ENCODE measurements around the gene FOSB. TPM values are rescaled to one million over a fixed set of nuclear protein-coding genes. Genes with fewer than 3 reads are reported as not detected.

FOSB gene
- total RNA-seq, 1 experiment from 2014 or later: 1.7 TPM

DNA sequence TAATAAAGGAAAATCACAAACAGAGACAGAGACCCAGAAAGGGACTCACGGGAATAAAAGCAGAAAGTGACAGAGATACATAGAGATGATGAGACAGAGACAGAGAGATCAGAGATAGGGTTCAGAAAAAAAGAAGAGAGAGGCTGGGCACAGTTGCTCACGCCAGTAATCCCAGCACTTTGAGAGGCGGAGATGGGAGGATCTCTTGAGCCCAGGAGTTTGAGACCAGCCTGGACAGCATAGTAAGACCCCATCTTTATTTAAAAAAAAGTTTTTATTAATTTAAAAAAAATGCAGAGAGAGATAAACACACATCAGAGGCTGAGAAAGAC, 19.4 kb upstream of the FOSB start:
- H3K9me3 ChIP-seq (ENCODE audit: control insufficient read depth, low read depth, low read length): no peaks in the 10 kb centered on the region
- H2BK5ac ChIP-seq (ENCODE audit: insufficient read length, low read length): no peak overlapping the region
- H3K9ac ChIP-seq (ENCODE audit: extremely low read depth, insufficient read length, low read length): no peak overlapping the region
- H2AFZ ChIP-seq (ENCODE audit: low read length): no peak overlapping the region
- H3K27me3 Mint-ChIP-seq (ENCODE audit: low read depth): peaks cover 42% of the 10 kb centered on the region
- no peak overlapping the region for H3K18ac ChIP-seq (ENCODE audit: insufficient read length, low read depth, low read length)
- H3K4ac ChIP-seq (ENCODE audit: low read depth, low read length): no peak overlapping the region
- H3K23ac ChIP-seq (ENCODE audit: insufficient read length, low read depth, low read length): no peak overlapping the region
- H3K4me2 ChIP-seq (ENCODE audit: insufficient read depth, insufficient read length, low read length): no peak overlapping the region
- no peak overlapping the region for H4K8ac ChIP-seq (replicated peaks; ENCODE audit: insufficient read length, low read depth, low read length)
- H3K4me3 Mint-ChIP-seq: no peak overlapping the region
- no peak overlapping the region for H2AK5ac ChIP-seq (ENCODE audit: insufficient read length, low read length)
- peaks cover 4 to 11% of the 10 kb centered on the region in 2 experiments; a peak in 4 of 5 replicates for H3K9me3 Mint-ChIP-seq
- H3K79me1 ChIP-seq (ENCODE audit: insufficient read depth, low read depth, low read length, poor library complexity, severe bottlenecking): no peaks in the 10 kb centered on the region
- H3K36me3 Mint-ChIP-seq (ENCODE audit: insufficient read depth in 1 of 3, low read depth in 3 of 3): no peaks in the 10 kb centered on the region; a peak in 1 of 7 replicates
- no peak overlapping the region for H4K5ac ChIP-seq (ENCODE audit: insufficient read length, low read depth, low read length)
- peaks cover 8% of the 10 kb centered on the region for H3K23me2 ChIP-seq (ENCODE audit: insufficient read length, low read depth, low read length, poor library complexity, severe bottlenecking)
- no peaks in the 10 kb centered on the region for H4K20me1 ChIP-seq (ENCODE audit: control insufficient read depth, insufficient read depth, insufficient read length)
- no peak overlapping the region for H3K27ac ChIP-seq (ENCODE audit: insufficient read length, low read depth, low read length)
- H2BK12ac ChIP-seq (ENCODE audit: insufficient read length, low read depth, low read length): no peak overlapping the region
- H3K4me1 Mint-ChIP-seq: peaks cover 15 to 28% of the 10 kb centered on the region in 2 experiments
- H2BK120ac ChIP-seq (ENCODE audit: low read depth, low read length, poor library complexity, severe bottlenecking): no peak overlapping the region
- H3K27me3 ChIP-seq (ENCODE audit: insufficient read depth, low read length): no peaks in the 10 kb centered on the region; the same call in 1 of the 2 replicates
- no peak overlapping the region for H3K56ac ChIP-seq (ENCODE audit: insufficient read length, low read depth, low read length)
- WGBS (ENCODE audit: extremely low coverage, insufficient read length, low lambda C conversion rate): no CpG with 5 or more reads among the region's 3 CpGs
- DNase-seq: no peak
- no peak overlapping the region for H2BK15ac ChIP-seq (ENCODE audit: low read depth, low read length)
- no peak overlapping the region for H3K14ac ChIP-seq (ENCODE audit: insufficient read depth, low read length)
- H3K4me1 ChIP-seq (ENCODE audit: insufficient read depth, low read length): peaks cover 2% of the 10 kb centered on the region; the same call in 1 of the 2 replicates
- H3K79me2 ChIP-seq (ENCODE audit: insufficient read depth, low read length): no peaks in the 10 kb centered on the region
- H3T11ph ChIP-seq (ENCODE audit: low read length): no peak overlapping the region
- no peak overlapping the region for H2BK20ac ChIP-seq (ENCODE audit: low read depth, low read length, poor library complexity, severe bottlenecking)
- no peak overlapping the region for H4K91ac ChIP-seq (ENCODE audit: insufficient read length, low read depth, low read length)
- TF ChIP-seq, protein P1, sequence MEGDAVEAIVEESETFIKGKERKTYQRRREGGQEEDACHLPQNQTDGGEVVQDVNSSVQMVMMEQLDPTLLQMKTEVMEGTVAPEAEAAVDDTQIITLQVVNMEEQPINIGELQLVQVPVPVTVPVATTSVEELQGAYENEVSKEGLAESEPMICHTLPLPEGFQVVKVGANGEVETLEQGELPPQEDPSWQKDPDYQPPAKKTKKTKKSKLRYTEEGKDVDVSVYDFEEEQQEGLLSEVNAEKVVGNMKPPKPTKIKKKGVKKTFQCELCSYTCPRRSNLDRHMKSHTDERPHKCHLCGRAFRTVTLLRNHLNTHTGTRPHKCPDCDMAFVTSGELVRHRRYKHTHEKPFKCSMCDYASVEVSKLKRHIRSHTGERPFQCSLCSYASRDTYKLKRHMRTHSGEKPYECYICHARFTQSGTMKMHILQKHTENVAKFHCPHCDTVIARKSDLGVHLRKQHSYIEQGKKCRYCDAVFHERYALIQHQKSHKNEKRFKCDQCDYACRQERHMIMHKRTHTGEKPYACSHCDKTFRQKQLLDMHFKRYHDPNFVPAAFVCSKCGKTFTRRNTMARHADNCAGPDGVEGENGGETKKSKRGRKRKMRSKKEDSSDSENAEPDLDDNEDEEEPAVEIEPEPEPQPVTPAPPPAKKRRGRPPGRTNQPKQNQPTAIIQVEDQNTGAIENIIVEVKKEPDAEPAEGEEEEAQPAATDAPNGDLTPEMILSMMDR (conservative IDR thresholded peaks at IDR 0.05): no peak
- no peak overlapping the region for H3K27ac Mint-ChIP-seq

All from H9 (cell line).